GM18517 (cell line): ENCODE results near the gene CSMD2.

ENCODE experiments used
- ATAC-seq: cut with Tn5 transposase; IDR thresholded peaks from one replicate; pipeline ENCODE4 v1.9.1; 2021; ENCODE audit warnings: mild to moderate bottlenecking, moderate library complexity; ENCODE audit not compliant: unreplicated experiment

CSMD2 gene

DNA sequence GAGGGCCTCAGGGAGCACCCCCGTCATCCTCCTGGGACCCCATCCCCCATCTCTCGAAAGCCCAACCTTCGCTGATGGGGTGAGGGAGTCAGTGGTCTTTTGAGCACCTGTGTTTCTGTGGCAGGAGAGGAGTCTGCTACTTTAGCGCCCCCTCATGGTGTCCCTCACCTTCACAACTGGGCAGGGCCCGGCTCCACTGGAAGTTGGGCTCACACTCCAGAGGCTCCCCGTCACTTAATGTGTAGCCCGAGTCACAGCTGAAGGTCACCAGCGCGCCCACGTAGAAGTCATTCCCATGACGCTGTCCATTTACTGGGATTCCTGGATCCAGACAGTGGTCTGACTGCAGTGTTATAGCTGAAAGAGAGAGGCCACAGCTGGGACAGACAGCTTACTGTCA, 440.7 kb downstream of the CSMD2 start:
- ATAC-seq = no peak

GRCh38 chr1:33723251-33723650, 441.8 kb downstream of the CSMD2 start:
- ATAC-seq = no peak

DNA sequence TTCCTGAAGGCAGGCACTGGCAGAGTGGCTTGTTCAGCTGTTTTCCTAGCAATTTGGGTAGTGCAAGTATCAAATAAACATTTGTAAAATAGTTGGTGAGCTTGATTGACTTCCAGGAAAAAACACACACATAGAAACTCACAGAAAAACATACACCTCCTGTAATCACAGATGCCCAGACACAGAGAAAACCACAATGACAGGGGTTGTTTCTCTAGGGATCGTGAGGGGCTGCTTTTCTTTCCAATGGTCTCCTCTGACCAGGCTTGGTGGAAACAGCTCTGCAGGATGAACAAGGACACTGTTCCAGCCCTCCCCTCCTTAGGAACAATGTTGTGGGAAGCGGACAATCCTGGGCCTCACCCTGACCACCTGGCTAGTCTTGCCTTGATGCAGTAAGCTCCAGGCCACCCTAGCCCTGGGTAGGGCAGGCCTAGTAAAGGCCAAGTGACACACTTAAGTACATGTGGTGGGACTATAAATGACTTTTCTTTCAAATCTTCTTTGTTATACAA, 443.7 kb downstream of the CSMD2 start:
- ATAC-seq = no peak

DNA sequence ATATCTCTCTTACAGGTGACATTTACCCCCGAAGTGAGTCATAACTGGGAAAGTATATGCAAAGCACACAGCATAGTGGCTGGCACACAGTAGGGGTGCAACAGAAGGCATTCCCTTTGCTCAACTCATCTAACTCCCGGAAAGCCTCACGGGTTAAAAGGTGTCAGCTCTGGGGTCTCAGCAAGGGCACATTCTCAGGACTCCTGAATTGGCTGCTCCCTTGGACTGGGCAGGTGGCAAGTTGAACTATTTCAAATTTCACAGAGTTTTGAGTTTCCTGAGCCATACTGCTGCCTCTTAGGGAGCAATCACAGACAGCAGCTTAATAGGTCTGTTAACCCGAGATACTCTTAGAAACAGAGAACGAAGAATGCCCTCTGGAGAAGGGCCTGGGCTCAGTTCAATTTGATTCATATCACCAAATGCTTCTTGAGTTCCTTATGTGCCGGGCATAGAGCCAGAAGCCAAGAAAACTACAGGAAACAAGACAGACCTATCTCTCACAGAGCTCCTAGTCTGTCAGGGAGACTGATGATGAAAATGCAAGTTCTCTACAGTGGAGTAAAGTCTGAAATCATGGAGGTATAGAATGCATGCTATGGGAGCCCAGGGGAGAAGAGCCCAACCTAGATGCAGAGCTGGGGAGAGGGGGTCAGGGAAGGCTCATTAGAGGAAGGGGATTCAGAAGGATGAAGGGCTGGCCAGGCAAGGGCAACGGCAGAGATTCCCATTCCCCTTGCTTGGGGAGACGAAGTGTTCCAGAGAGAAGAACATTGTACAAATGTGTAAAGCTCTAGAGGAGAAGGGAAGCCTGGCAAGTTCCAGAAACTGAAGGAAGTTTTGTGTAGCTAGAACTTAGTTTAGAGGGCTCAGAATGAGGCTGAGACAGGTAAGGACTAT, 445.0 kb downstream of the CSMD2 start:
- ATAC-seq = no peak

DNA sequence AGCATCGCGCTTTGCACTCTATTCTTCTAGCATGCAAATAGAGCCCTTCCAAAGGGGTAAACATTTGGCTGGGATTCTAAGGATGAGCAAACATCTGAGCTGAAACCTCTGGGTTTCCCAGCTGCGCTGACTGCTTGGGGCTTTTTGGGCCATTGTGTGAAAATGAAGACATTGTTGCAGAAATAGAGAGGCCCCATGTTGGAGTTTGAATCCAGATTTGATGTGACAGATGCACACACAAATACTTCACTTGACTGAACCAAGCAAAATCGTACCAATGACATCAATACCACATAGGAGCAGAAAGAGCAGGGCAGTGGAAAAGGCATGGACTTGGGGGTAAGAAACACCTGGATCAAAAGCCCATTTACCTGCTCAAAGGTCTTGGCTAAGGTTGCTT, 445.7 kb downstream of the CSMD2 start:
- no peak for ATAC-seq

DNA sequence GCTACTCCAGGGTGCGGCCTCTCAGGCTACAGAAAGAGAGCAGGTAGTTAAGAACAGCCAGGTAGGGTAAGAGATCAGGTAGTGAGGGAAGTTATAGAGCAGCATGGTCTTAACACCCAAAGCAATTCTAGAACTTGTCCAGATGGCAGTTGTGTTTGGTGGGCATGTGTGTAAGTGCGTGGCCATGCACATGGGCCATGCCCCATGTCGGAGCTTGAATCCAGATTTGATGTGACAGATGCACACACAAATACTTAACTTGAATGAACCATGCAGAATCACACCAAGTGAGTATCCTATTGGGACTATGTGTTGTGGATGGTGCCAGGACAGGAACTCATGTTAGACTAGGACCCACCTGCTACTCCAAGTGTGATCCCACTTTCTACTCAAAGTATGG, 446.8 kb downstream of the CSMD2 start:
- ATAC-seq = no peak

DNA sequence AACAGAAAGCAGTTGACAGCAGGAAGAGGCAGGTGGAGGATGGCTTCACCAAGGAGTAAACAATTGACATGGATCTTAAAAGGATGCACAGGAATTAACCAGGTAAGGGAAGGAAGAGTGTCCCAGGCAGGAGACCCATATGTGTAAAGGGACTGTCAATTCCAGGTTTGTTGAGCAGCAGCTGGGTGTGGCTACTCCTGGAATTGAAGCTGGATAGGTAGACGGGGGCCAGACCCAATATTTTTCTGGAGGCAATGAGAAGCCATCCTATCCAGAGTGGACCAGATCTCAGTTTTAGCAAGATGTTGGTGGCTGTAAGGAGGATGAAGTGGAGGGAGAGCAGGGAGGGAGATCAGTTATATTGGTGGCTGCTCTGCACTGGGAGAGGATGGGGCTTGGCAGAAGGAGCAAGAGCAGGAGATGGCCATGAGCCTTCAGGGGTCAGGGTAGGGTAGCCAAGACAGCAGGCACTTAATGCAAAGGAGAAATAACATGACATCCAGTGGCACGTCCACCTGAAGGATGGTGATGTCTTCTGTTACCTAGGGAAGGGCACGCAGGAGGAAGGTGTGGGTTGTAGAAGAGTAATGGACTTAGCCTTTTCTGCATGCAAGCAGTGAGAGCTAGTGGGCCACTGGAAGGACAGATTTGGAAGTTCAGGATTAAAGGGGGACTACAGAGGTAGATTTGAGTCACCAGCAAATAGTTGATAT, 447.9 kb downstream of the CSMD2 start:
- no peak for ATAC-seq

GRCh38 chr1:33715195-33715811, 449.7 kb downstream of the CSMD2 start:
- ATAC-seq = no peak

GRCh38 chr1:33714421-33714820, 450.6 kb downstream of the CSMD2 start:
- no peak for ATAC-seq

GRCh38 chr1:33713058-33713877, 451.8 kb downstream of the CSMD2 start:
- ATAC-seq = no peak

- ATAC-seq = no peak
These were observed 452.8 kb downstream of the CSMD2 start for GRCh38 chr1:33712186-33712585.

GRCh38 chr1:33711511-33711910, 453.5 kb downstream of the CSMD2 start:
- ATAC-seq = no peak

- ATAC-seq = no peak
These were observed 454.1 kb downstream of the CSMD2 start for GRCh38 chr1:33710967-33711366.

- ATAC-seq = no peak
These were observed 455.0 kb downstream of the CSMD2 start for GRCh38 chr1:33709783-33710718.

DNA sequence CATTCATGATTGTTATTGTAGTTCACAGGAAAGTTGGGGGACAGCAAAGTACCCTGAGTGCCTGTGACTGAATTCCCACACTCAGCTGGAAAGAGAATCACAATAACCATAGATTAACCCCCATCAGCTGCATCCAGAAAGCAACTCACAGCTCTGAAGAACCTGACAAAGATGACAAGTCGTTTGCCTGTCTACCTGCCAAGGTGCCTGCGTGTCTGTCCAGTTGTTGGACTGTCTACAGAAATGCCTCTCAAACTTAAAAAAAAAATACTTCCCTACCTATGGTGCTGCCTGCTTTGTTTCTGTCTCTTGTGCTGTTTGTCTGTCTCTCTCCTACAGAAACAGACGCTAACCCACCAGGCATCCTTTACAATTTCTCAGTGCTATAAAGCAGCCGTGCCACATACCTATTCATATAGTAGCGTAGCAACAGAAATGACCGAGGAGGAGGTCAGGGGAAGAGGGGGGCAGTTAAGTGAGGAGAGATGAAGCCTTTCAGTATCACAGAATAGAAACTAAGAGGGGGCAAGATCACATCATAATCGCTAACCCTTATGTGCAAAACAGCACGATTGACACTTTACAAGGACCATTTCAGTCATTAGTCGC, 455.8 kb downstream of the CSMD2 start:
- no peak for ATAC-seq

- ATAC-seq = no peak
These were observed 458.3 kb downstream of the CSMD2 start for GRCh38 chr1:33706634-33707255.

- ATAC-seq = no peak
These were observed 461.6 kb downstream of the CSMD2 start for GRCh38 chr1:33703464-33703863.

- ATAC-seq = no peak
These were observed 466.5 kb downstream of the CSMD2 start for GRCh38 chr1:33698361-33699035.
